GM13977 (cell line): ENCODE results near the gene HTATSF1.

Experiments used
- DNase-seq: peaks from one replicate; pipeline ENCODE4 v3.0.0; 2012; ENCODE audit warnings: low spot score
- CTCF ChIP-seq: IDR thresholded peaks from 2 replicates; pipeline ENCODE4 v1.5.1; 2012; ENCODE audit warnings: mild to moderate bottlenecking, control low read depth; ENCODE audit not compliant: insufficient read depth; ENCODE audit errors: extremely low read depth, missing control alignments
- in situ Hi-C: fragments of 300-500 bp; cut with MboI; formaldehyde crosslinking; loops from one replicate; pipeline ENCODE4 v1.12.0; 2022; ENCODE audit warnings: low sequenced_read_pairs, low pct_unique_long_range_greater_than_20kb, mixed read lengths, inconsistent platforms; ENCODE audit not compliant: unreplicated experiment

The HTATSF1 gene

GRCh38 chrX:136525738-136526606 lies 28.6 kb downstream of the HTATSF1 start:
- no peak for DNase-seq
- TF ChIP-seq CTCF = no peak
- in situ Hi-C loops = no loop called here

GRCh38 chrX:136528645-136529315 lies 31.4 kb downstream of the HTATSF1 start:
- in situ Hi-C loops = no loop called here
- no peak for DNase-seq
- no peak for TF ChIP-seq CTCF

GRCh38 chrX:136529795-136530194 lies 32.4 kb downstream of the HTATSF1 start:
- no peak for TF ChIP-seq CTCF
- in situ Hi-C loops = no loop called here
- no peak for DNase-seq

- no peak for DNase-seq
- no peak for TF ChIP-seq CTCF
- in situ Hi-C loops = no loop called here
These were observed 34.6 kb downstream of the HTATSF1 start, which contains the start of gene VGLL1 for GRCh38 chrX:136531951-136532350. Gene VGLL1, plus strand, starts transcription at chrX:136532215. Its CDS starts 3,806 bp downstream, at chrX:136536021.

- in situ Hi-C loops = no loop called here
- DNase-seq = no peak
- no peak for TF ChIP-seq CTCF
These were observed 36.7 kb downstream of the HTATSF1 start for GRCh38 chrX:136534131-136534530.

- in situ Hi-C loops = no loop called here
- TF ChIP-seq CTCF = no peak
- DNase-seq = no peak
These were observed 41.4 kb downstream of the HTATSF1 start for GRCh38 chrX:136538811-136539210.
